Sigmoid colon (tissue), 7 donors: Measurements from ENCODE around the gene PUS3. TPM values are rescaled to one million over a fixed set of nuclear protein-coding genes. Genes with fewer than 3 reads are reported as not detected.

Experiments used
- DNase-seq: peaks from one replicate; pipeline ENCODE4 v3.0.0-alpha.2; 2019
- H3K27ac ChIP-seq, 4 donors: fragments of 200-600 bp; sonication (generic); one replicate each; pipeline ENCODE4 v1.5.1; 2016 to 2019; ENCODE audit warnings: mild to moderate bottlenecking in 1 of 4
- H3K27me3 ChIP-seq, 3 donors: fragments of 200-600 bp; sonication (generic); one replicate each; pipeline ENCODE4 v1.5.1; 2019; ENCODE audit warnings: mild to moderate bottlenecking in 1 of 3
- H3K36me3 ChIP-seq, 4 donors: fragments of 200-600 bp; sonication (generic); one replicate each; pipeline ENCODE4 v1.5.1; 2016 to 2019
- H3K4me1 ChIP-seq, 4 donors: fragments of 200-600 bp; sonication (generic); one replicate each; pipeline ENCODE4 v1.5.1; 2017 to 2019
- H3K4me3 ChIP-seq, 4 donors: fragments of 200-600 bp; sonication (generic); one replicate each; pipeline ENCODE4 v1.5.1; 2017 to 2019; ENCODE audit warnings: mild to moderate bottlenecking in 2 of 4, moderate library complexity in 1 of 4
- H3K9me3 ChIP-seq, 4 donors: fragments of 200-600 bp in 3 of 4; sonication (generic) in 3 of 4; one replicate each; pipeline versions ENCODE4 v1.5.1 to v1.6.1; 2013 to 2019
- EP300 ChIP-seq, 4 donors: sonication (generic); formaldehyde crosslinking; IDR thresholded peaks; one replicate each; pipeline ENCODE4 v1.6.1; 2017; ENCODE audit warnings: antibody characterized with exemption in 4 of 4
- POLR2A ChIP-seq, 2 donors: fragments of 450-650 bp; IDR thresholded peaks; one replicate each; pipeline ENCODE4 v1.6.1; 2016; ENCODE audit warnings: antibody characterized with exemption in 2 of 2, mild to moderate bottlenecking in 2 of 2, moderate library complexity in 2 of 2
- POLR2AphosphoS5 ChIP-seq, 4 donors: sonication (generic); formaldehyde crosslinking; IDR thresholded peaks; one replicate each; pipeline ENCODE4 v1.6.1; 2017; ENCODE audit warnings: antibody characterized with exemption in 4 of 4
- WGBS, 2 donors: extraction: QIAGEN DNeasy Blood & Tissue Kit; methylation state at CpG; one replicate each; pipeline ENCODE4 v1.1.7; 2013; 5-methylcytosine and 5-hydroxymethylcytosine counted together
- intact Hi-C: fragments of 100-400 bp; cut with DNase I; formaldehyde crosslinking; loops from one replicate; pipeline ENCODE4 v1.15.1; 2023
- polyA plus RNA-seq, 3 donors: library from polyadenylated mRNA; stranded (reverse); fragments of 200-250 nt; gene quantifications; one replicate each; pipeline ENCODE4 v1.2.3, GENCODE V29; 2013
- total RNA-seq, 4 donors: library from RNA; depleted of rRNA; stranded (reverse); fragments of >200 nt; gene quantifications; one replicate each; pipeline ENCODE4 v1.1.0, GENCODE V29; 2016
- TF ChIP-seq, protein P1 (sequence below), 4 experiments: fragments of 450-650 bp in 3 of 4; fragments of 200-600 bp in 1 of 4; IDR thresholded peaks; one replicate each; pipeline ENCODE4 v1.5.1; 2016 to 2019; ENCODE audit warnings: antibody characterized with exemption in 4 of 4, mild to moderate bottlenecking in 3 of 4, moderate library complexity in 2 of 4
- donor health status: healthy with polysubstance abuse.
- donor health status: Bipolar disorder and iron deficiency.
- donor health status: healthy.

The PUS3 gene
- total and polyA plus RNA-seq, 7 donors = 6.4 to 21.6 (median 9.2) TPM

GRCh38 chr11:125943661-125944349 is 40.8 kb upstream of the PUS3 start:
- intact Hi-C loops = loop anchor here (5.0 kb wide), 1 partner anchor 248 kb away; no protein-coding TSS in a partner anchor
- WGBS, 2 donors = 86 to 91% methylated on average over 9 of the region's 9 CpGs
- Histone ChIP-seq H3K9me3 (no peaks in the 10 kb centered on the region), H3K27me3 (no peaks in the 10 kb centered on the region), H3K4me1 (peaks cover 0 to 11% (median 3%) of the 10 kb centered on the region in 4 donors), H3K36me3 (no peaks in the 10 kb centered on the region), H3K4me3 (no peak overlapping the region), H3K27ac (no peak overlapping the region)
- TF ChIP-seq, protein P1, sequence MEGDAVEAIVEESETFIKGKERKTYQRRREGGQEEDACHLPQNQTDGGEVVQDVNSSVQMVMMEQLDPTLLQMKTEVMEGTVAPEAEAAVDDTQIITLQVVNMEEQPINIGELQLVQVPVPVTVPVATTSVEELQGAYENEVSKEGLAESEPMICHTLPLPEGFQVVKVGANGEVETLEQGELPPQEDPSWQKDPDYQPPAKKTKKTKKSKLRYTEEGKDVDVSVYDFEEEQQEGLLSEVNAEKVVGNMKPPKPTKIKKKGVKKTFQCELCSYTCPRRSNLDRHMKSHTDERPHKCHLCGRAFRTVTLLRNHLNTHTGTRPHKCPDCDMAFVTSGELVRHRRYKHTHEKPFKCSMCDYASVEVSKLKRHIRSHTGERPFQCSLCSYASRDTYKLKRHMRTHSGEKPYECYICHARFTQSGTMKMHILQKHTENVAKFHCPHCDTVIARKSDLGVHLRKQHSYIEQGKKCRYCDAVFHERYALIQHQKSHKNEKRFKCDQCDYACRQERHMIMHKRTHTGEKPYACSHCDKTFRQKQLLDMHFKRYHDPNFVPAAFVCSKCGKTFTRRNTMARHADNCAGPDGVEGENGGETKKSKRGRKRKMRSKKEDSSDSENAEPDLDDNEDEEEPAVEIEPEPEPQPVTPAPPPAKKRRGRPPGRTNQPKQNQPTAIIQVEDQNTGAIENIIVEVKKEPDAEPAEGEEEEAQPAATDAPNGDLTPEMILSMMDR (IDR thresholded peaks at IDR 0.05) = no peak
- TF ChIP-seq POLR2AphosphoS5 (IDR thresholded peaks at IDR 0.05) (no peak), EP300 (IDR thresholded peaks at IDR 0.05) (no peak), POLR2A (IDR thresholded peaks at IDR 0.05) (no peak)
- DNase-seq = no peak

DNA sequence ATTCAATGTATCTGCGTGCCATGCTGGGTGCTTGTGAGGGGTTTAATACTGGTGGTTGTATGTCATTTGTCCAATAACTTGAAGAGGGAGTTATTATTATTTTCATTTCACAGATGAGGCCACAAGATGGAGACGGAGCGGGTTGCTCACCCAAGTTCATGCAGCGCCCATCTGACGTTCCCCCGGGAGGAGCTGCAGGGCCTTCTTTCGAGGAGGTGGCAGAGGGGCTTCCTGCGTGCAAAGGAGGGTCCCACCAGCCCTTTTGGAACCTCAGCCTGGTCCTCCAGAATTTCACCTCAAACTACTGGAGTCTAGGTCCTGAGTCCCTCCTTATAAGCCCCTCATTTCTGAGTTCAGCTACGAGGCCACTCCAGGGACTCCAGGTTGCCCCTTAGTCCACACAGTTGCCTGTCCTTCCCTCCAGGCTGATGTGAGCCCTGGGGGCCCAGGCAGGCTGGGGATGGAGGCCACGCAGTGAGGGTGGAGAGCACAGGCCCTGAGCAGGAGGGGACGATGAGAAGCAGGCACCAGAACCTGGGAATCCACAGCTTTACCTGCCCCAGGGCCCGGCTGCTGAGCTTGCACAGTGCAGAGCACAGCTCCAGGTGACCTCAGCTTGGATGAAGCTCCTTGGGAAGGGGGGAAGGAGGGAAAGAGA is 39.9 kb upstream of the PUS3 start:
- H3K4me3 ChIP-seq = no peak overlapping the region
- no peak overlapping the region for H3K27ac ChIP-seq
- no peaks in the 10 kb centered on the region for H3K9me3 ChIP-seq
- no peaks in the 10 kb centered on the region for H3K36me3 ChIP-seq
- no peaks in the 10 kb centered on the region for H3K27me3 ChIP-seq
- no peak for TF ChIP-seq EP300 (IDR thresholded peaks at IDR 0.05)
- no peak for TF ChIP-seq POLR2AphosphoS5 (IDR thresholded peaks at IDR 0.05)
- intact Hi-C loops = loop anchor here (5.0 kb wide), 1 partner anchor 249 kb away; no protein-coding TSS in a partner anchor
- DNase-seq = no peak
- 91 to 92% methylated on average over 12 of the region's 12 CpGs for WGBS, 2 donors
- peaks cover 0 to 17% (median 8%) of the 10 kb centered on the region in 4 donors for H3K4me1 ChIP-seq

DNA sequence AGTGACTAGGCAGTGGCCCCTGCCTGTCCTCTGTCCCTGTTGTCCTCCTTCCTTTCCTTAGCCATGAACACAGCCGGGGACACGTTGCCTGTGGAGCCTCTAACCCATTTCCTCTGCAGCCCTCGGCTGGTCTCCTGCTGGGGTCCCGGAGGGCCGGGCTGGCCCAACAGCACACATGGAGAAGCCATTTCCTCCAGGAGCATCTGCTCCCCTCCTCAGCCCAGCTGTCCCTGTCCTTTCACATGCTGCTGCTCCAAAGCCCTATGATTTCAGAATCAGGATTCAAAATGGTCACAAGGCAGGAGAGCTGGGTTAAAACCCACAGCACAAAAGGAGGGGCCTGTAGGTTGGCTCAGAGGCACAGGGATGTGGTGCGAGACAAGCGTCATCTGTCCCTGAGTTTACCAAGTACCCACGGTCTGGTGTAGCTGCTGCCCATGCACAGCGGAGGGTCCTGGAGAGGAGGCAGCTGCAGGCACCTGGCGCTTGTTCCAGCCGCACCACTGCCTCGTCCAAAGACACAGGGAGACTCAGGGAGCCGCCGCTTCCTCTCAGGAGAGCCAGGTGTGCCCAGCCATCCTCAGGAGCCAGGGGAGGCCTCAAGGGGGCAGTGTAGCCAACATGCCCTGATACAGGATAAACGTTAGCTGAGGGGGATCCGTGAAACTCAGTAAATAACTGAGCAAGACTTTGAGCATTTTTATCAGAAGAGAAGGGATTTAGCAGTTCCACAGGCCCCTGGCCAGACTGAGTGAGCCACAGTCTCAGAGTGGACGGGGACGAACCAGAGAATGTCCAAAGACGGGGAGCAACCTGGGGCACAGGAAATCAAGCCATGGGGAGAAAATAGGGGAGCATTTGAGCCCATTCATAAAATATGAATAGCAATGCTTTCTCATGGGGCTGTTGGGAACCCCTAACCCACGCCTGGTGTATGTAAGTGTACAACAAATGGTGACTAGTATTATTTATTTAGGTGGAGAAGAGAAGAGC is 38.9 kb upstream of the PUS3 start:
- intact Hi-C loops = loop anchor here (5.0 kb wide), 1 partner anchor 250 kb away; no protein-coding TSS in a partner anchor
- H3K9me3 ChIP-seq = no peaks in the 10 kb centered on the region
- H3K27me3 ChIP-seq = no peaks in the 10 kb centered on the region
- DNase-seq = peak; percentile 60
- 36 to 38% methylated on average over 20 of the region's 20 CpGs for WGBS, 2 donors
- H3K36me3 ChIP-seq = no peaks in the 10 kb centered on the region
- TF ChIP-seq, protein P1 (IDR thresholded peaks at IDR 0.05) = peak in 3 of 4 experiments; percentile 9 to 35 (median 26)
- TF ChIP-seq POLR2AphosphoS5 (IDR thresholded peaks at IDR 0.05) = no peak
- peaks cover 0 to 17% (median 8%) of the 10 kb centered on the region in 4 donors for H3K4me1 ChIP-seq
- no peak overlapping the region for H3K4me3 ChIP-seq
- no peak overlapping the region for H3K27ac ChIP-seq

GRCh38 chr11:125941267-125941618 is 38.2 kb upstream of the PUS3 start:
- 89 to 90% methylated on average over 4 of the region's 4 CpGs for WGBS, 2 donors
- no peaks in the 10 kb centered on the region for H3K36me3 ChIP-seq
- peak; percentile 53 for DNase-seq
- H3K27me3 ChIP-seq = no peaks in the 10 kb centered on the region
- H3K27ac ChIP-seq = no peak overlapping the region
- H3K4me3 ChIP-seq = no peak overlapping the region
- H3K9me3 ChIP-seq = no peaks in the 10 kb centered on the region
- intact Hi-C loops = loop anchor here (5.0 kb wide), 1 partner anchor 251 kb away; no protein-coding TSS in a partner anchor
- H3K4me1 ChIP-seq = peaks cover 0 to 17% (median 8%) of the 10 kb centered on the region in 4 donors
- TF ChIP-seq, protein P1 (IDR thresholded peaks at IDR 0.05) = no peak
- TF ChIP-seq POLR2A (IDR thresholded peaks at IDR 0.05) (no peak), EP300 (IDR thresholded peaks at IDR 0.05) (no peak), POLR2AphosphoS5 (IDR thresholded peaks at IDR 0.05) (no peak)
